HG02870 (cell line): ENCODE measurements around the gene KIF26A.

ENCODE experiments used
- ATAC-seq: cut with Tn5 transposase; IDR thresholded peaks from one replicate; pipeline ENCODE4 v1.9.1; 2021; ENCODE audit warnings: mild to moderate bottlenecking, moderate library complexity; ENCODE audit not compliant: unreplicated experiment

KIF26A gene

DNA sequence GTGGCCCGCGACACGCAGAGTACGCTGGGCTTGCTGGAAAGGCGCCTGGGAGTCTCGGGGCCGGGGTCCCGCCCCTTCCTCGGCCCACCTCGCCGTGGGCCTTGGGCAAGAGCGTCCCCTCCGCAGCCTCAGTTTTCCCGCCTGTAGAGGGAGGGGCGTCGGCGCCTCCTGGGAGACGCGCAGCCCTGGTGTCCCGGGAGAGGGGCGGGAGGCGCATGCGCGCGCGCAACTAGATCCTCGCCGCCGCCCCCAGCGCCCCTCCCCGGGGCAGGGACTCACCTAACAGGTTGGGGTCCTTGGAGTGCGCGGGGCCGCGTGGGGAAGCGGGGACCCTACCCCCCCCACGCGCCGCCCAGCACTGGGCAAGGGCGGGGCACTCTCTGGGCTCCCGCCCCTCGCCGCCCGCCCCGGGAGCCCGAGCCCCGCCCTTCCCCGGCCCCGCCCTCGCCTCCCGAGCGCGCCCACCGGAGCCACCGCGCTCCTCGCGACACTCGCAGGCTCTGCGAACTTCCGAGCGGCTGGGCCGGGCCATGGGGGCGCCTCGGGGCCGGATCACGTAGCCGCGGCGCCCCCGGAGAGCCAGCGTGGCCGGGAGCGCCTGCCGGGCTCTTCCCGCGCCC, at the start of gene KIF26A:
KIF26A (plus strand) TSS at position 490 of the 620 bp plus-strand sequence. CDS start 136 bp downstream, outside the sequence.
- no peak for ATAC-seq

DNA sequence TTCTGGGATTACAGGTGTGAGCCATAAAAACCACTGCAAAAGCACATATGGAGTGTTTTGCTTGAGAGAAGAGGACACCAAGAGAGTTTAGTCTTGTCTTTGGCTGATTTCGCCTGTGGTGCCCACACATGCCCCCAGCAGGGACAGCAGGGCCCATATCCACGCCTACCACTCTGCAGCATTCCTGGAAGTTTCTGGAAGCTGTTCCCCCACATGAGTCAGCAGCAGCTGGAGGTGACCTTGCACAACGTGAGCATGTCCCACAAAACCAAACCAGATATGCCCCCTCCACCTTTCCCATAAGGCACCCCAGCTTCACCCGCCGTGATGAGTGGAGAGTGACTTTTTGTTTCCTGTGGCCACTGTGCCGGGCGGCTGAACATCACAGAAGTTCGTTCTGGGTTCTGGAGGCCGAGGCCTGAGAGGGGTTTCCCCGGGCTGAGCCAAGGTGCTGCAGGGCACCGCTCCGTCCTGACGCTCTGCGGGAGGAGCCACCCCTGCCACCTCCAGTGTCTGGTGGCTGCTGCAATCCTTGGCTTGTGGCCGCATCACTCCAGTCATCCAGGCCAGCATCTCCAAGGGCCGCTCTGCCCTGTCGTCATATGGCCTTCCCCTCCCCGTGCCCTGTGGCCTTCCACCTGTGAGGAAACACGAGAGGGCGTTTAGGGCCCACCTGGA, 48.2 kb upstream of the KIF26A start:
- no peak for ATAC-seq

DNA sequence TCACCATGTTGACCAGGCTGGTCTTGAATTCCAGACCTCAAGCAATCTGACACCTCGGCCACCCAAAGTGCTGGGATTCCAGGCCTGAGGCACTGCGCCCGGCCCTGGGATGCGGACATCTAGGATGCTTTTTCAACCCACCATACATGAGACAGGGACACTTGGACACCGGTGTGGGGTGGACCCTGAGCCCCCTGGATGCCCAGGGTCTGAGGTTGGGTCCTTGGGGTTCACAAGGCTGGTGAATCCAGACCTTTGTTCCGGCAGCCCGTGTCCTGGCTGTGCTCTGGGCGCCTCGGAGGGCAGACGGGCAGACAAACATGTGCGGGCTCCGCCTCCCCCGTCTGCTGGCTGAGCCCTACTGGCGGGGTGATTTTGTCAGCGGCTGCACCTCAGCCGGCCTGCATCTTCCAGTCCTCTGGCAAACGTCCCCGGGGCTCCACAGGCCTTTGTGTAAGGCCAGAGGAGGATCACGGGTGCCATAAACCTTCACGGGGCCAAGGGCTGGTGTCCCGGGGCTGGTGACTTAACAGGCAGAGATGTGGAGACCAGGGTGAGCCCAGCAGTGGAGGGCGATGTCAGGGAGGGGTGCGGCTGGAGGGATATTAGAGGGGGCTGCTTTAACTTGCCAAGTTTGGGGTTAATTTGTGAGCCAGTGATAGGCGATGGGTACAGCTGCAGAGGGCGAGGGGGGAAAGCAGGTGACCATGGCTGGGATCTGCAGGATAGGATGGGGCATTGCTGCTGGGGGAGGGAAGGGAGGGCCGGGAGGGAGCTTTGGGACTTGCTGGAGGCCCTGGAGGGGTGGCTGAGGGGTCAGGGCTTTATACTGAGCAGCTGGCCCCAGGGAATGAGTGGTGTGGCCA, 47.1 kb upstream of the KIF26A start:
- ATAC-seq = no peak

DNA sequence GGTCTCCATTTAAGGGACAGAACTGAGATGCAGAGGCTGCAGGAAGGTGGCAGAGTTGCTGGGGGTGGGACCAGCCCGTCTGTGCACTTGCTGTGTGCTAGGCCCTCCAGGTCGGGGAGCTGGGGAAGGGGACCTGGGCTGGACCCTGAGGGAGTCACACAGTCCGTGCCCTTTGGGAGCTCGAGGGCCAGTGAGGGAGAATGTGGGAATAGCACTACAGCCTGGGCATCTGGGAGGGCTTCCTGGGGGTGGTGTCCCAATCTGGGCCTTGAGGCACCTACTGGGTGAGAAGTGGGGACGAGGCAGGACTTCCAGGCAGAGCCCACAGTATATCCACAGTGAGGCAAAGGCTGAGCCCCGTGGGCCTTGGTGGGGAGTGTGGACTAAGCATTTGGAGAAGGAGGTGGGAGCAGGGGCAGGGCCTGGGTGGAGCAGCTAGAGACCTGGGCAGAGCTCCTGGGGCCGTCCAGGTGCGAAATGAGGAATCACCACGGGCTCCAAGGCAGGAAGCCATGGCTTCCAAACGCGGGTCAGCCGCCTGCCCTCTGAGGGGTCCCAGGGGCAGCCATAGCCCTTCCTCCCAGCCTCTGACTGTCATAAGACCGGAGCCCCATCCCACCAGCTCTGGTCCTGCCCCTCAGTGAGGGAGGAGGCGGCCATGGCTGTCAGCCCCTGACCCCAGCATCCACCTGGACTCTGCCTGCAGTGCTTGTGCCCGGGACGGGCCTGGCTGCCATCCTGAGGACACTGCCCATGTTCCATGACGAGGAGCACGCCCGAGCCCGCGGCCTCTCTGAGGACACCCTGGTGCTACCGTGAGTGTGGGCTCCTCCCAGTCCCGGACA, 46.2 kb upstream of the KIF26A start:
- ATAC-seq = no peak

DNA sequence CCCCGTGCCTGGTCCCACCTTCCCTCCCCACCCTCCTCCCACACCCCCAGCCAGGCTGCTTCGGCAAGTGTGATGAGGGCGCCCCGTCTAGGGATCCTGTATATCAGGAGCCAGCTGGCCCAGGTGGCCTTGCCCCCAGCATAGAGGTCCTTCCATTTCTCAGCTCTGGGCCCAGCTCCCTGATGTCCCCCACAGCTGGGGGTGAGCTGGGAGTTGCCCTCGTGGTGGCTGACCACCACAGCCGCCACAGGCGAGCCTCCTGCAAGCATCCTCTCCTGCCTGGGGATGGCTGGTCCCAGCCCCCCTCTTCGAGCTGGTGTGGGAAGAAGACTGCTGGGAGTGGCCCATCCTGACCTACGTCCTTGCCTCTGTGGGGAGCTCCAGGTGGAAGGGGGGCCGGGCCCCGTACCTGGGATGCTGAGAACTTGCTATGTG, 45.4 kb upstream of the KIF26A start:
- no peak for ATAC-seq

DNA sequence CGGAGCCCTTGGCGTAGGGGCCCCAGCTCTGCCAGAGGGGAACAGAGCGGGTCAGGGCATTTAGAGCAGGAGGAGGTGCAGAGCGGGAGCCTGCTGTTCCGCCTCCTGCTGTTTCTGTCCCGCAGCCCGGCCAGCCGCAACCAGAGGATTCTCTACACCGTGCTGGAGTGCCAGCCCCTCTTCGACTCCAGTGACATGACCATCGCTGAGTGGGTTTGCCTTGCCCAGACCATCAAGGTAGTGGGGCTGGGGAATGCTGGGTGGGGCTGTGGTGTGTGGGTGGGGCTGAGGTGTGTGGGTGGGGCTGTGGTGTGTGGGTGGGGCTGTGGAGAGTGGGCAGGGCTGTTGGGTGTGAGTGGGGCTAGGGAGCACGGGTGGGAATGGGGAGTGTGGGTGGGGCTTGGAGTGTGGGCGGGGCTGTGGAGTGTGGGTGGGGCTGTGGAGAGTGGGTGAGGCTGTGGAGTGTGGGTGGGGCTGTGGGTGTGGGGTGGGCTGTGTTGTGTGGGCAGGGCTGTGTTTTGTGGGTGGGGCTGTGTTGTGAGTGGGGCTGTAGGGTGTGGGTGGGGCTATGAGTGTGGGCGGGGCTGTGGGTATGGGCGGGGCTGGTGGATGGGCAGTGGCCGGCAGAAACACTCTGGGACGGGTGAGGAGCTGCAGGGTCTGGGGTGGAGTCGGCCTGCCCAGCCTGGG, 44.9 kb upstream of the KIF26A start:
- no peak for ATAC-seq

DNA sequence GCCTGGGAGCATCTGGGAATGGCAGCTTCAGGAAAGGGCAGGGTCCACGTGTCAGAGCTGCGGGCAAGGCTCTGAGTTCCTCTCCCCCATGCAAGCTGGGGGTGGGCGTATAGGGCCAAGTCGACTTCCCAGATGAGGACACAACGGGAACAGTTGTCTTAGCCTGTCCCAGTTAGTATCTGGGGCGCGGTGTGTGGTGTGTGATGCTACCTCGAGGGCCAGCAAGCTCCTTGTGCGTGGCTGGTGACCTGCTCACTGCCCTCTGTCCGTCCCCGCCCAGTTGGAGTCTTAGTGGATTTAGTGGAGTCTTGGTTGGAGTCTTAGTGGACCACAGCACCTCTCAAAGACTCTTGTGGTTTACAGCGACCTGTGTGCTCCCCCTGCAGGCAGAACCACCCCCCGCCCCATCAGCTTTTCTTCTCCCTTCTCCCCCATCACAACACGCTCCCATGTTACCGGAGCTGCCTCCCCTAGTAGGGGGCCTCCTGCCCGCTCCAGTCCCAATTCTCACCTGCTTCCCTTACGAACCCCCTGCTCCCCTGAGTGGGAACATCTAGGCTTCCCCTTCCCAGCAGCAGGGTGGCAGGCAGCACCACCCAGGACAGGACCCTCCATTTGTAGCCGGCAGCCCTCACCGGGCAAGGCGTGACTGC, 44.2 kb upstream of the KIF26A start:
- no peak for ATAC-seq

DNA sequence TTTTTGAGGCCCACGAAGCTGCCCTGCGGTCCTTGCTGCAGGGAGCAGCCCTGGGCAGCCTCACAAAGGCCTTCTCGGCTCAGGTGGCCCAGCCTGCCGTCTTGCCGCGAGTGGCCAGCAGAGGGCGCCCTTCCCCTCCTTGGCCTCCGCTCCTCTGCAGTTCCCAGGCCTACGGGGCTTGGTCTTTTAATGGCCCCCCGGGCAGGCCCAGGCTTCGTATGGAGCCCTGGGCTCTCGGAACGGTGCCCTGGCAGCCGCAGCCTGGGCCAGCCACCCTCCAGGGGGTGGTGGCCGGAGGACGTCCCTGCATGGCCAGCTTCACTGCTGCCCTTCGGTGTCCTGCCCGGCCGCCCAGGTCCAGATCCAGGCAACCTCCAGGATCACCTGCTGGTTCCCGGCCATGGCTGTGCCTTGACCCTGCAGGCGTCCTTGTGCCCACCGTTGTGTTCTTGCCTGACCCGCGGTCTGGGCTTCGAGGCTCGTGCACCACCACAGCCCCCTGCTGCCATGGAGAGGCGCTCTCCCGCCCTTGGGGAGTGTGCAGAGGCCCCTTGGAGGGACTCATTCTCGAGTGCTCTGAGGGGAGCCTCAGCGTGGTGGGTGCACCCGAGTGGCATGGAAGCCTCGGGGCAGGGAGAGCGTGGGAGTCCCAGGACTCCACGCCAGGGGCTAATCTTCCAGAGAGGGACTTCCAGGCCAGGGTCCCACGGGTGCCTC, 43.5 kb upstream of the KIF26A start:
- ATAC-seq = no peak

DNA sequence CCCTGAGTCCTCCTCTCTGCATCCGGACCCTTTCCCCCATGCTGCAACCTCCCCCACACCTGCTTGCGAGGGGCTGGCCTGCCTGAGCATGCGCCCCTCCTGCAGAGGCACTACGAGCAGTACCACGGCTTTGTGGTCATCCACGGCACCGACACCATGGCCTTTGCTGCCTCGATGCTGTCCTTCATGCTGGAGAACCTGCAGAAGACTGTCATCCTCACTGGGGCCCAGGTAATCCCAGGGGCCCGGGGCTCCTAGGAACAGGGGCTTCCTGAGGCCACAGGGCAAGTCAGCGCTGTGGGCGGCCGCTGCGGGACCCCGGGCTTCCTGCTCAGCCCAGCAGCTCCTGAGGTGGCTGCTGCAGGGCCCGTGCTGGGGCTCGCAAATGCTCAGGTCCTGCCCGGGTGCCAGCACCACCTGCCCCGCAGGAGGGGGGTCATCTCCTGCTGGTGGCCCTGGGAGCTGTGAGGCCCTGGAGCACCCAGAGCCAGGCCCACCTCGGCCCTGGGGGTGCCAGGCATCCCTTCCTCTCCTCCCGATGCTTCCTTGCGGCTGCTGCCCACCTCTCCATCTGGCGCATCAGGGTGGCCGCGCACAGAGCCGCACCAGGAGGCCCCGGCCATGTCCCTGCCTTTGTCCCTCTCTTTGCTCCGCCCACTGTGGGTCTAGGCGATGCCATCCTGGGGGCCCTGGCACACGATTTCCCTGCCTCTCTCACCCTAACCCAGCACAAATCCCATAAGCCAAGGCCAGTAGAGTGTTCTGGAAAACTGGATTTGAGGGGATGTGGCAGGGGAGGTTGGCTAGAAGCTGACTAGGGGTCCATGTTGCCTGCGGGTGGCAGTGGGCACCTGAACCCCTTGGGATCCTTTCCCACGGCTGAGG, 42.7 kb upstream of the KIF26A start:
- ATAC-seq = no peak

DNA sequence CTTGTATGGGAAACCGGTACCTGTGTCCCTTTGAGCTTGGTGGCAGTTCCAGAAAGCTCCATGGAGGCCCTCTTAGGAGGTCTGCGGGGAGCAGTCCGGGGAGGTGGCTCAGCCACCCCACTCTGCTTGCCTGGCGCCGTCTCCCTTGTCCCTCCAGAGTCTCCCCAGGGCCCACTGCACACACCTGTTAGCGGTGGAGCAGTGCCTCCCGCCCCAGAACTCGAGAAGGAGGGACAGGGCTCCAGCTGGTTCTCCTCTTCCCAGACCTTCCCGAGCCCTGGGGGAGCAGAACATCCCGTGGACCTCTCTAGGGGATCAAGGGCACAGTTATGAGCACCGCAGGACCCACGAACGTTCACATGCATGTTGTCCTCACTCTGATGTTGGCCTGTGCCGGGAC, 42.1 kb upstream of the KIF26A start:
- ATAC-seq = no peak

DNA sequence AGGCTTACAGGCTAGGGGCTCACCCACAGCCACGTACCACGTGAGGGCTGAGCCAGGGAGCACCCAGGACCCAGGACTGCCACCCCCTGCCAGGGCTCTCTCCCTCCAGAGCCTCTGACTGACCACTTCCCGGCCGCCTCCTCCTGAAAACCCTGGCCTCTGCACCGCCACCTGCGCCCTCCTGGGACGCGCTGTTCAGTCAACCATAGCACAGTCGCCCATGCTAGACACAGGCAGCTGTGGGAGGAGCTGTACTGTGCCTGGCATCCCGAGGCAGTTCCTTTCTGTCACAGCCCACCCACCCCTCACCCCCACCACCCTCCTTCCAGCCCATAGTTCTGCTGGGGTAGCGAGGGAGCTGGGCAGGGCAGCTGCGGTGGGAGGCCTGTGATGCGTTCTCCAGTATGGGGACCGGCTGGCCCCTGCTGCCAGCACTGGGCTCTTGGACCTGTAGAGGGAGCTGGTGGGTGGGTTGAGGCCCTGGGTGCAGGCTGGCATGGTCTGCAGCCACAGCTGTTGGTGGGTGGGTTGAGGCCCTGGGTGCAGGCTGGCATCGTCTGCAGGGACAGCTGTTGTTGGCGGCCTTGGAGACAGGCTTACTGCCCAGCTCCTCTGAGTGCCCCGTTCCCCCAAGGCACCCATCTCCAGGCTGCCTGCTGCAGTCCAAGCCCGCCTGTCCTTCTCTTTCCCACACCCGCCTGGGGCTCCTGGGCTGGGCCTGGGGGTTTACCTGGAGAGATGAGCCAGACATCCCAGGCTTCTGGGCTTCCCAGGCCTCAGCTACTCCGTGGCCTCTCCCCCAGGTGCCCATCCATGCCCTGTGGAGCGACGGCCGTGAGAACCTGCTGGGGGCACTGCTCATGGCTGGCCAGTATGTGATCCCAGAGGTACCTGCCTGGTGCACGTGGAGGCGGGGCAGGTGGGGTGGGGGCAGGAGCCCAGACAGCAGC, 41.4 kb upstream of the KIF26A start:
- ATAC-seq = no peak

DNA sequence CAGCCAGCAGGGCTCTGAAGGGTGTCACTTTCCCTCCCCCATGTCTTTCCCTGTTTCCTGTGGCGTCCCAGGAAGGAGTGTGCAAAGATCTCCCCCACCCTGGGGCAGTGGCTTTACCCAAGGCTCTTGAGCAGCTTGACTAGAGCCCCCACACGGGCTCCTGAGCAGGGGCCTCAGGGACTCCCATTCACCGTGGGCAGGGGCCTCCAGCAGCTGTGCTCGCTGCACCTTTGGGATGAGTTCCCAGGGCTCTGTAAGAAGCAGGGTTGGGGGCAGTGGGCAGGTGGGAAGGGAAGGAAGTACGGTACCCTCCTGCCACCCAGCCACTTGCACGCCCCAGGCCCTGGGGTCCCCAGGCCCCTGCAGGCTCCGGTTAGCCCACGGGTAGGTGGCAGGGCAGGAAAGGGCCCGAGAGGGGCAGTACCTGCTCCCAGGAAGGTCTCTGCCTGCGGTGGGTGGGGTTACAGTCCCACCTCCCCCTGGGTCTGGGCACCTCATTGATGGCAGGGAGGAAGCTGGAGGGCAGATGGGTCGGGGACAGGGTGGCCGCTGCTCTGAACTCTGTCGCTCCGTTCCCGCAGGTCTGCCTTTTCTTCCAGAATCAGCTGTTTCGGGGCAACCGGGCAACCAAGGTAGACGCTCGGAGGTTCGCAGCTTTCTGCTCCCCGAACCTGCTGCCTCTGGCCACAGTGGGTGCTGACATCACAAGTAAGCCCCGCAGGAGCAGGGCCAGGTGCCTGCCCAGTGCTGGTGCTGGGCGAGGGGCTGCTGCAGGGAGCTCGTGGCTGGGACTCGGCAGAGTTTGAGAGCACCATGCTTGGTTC, 39.9 kb upstream of the KIF26A start:
- no peak for ATAC-seq

DNA sequence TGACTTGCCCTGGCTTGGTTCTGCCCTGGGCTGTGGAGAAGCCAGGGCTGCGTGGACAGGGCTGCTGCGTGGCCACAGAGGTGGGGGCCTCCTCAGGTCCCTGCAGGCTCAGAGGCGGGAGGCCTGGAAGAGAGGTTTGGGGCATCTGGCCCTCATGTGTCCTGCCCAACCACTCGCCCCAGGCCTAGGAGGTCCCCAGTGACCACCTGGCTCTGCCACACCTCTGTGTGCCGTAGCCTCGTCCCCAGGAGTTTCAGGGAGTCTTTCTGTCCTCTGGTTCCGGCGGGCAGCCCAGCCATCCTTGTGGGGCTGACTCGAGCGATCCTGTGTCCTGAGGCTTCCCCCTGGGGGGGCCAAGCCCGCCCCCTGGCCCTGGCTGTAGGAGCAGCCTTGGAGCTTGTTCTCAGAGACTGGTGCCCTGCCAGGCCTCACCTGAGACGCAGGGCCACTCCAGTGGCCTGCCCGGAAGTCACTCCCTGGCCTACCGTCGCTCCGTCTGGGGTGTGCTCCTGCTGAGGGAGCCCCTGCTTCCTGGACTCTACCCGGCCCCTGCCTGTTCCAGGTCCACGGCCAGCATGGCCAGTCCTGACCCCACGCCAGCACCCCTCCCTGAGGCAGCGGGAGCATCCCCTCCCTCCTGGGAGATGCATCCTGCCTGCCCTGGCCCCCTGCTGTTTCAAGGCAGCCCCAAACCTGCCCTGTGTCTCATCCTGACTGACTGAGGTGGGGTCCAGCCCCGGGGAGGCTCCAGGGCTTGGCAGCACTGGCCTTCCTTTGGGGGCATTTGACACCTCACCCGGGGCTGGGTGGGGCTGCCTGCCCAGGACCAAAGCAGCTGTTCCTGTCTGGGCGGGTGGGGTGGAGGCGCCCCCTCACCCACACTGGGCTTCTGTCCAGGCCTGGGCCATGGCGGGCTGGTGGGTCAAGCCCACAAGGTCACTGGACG, 39.0 kb upstream of the KIF26A start:
- ATAC-seq = no peak

DNA sequence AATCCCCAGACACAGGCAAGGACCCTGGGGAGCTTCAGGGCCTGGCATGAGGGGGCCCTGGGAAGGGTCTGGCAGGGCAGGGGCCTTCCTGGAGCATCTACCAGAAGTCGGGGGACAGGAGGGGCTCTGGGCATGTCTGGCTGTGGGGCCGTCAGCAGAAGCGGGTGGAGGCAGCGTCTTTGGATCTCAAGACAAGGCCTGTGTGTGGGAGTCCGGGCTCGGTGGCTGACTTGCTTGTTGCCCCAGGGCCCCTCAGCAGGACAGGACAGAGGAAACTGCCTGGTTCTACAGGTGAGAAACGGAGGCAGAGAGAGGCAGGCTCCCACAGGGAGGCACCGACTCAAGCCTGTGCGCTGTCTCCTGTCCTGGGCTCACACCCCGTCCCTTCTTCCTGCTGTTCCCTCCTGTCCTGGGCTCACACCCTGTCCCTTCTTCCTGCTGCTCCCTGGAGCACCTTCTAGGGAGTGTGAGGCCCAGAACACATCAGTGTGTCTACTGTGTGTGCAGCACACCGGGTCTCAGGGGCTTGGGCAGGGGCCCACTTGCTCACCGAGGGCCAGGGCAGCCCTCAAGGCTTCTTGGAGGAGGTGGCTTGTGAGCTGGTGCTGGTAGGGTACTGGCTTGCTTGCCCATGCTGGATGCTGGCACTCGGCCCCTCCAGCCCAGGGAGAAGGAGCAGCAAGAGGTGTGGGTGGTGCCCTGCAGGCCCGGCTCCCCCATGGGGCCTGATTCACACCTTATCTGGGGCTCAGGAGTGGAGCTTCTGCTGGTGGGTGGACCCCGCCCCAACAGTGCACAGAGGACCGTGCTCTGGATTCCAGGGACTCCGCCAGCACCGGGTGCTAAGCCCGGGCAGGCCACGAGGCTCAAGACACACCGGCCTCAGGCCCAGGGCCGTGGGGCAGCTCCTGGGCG, 38.0 kb upstream of the KIF26A start:
- ATAC-seq = no peak
